Measurements from ENCODE around the gene CPA4.

CPA4 gene

GRCh38 chr7:130274983-130275591, 17.9 kb upstream of the CPA4 start:
- Histone ChIP-seq H3K79me1 (replicated peaks; ENCODE audit: low read length, poor library complexity, severe bottlenecking) (no peaks in the 10 kb centered on the region), H3K4me2 (ENCODE audit: low read length, poor library complexity, severe bottlenecking) (no peak overlapping the region), H3K36me3 (ENCODE audit: control insufficient read depth in 1 of 2, insufficient read depth in 2 of 2, low read depth in 1 of 2, low read length in 2 of 2) (no peaks in the 10 kb centered on the region), H3K4me3 (ENCODE audit: insufficient read depth in 1 of 2, low read depth in 1 of 2, low read length in 2 of 2) (no peak overlapping the region), H2AK5ac (ENCODE audit: low read length, severe bottlenecking) (peak overlapping the region; percentile 33), H3K9ac (ENCODE audit: low read length) (no peak overlapping the region), H2BK15ac (ENCODE audit: low read depth, poor library complexity, severe bottlenecking) (peak overlapping the region; percentile 12), H3K27ac (ENCODE audit: low read length, poor library complexity, severe bottlenecking) (no peak overlapping the region), H4K8ac (ENCODE audit: low read length) (peak overlapping the region; percentile 35), H2BK12ac (ENCODE audit: low read length in 2 of 2) (peak overlapping the region; percentile 96), H3K14ac (ENCODE audit: low read length in 2 of 2) (no peak overlapping the region), H3K23ac (ENCODE audit: low read length in 2 of 2) (no peak overlapping the region), H2BK120ac (ENCODE audit: low read depth, low read length) (no peak overlapping the region), H2AFZ (ENCODE audit: low read depth, low read length) (no peak overlapping the region), H3K18ac (ENCODE audit: low read depth in 1 of 2, low read length in 2 of 2) (peak overlapping the region; percentile 58), H3K9me3 (ENCODE audit: control insufficient read depth, low read length) (no peaks in the 10 kb centered on the region), H3K4ac (ENCODE audit: low read depth in 1 of 2, low read length in 2 of 2) (peak overlapping the region in 1 of 2 experiments; percentile 94), H3K27me3 (ENCODE audit: control insufficient read depth in 1 of 2, insufficient read depth in 1 of 2, low read length in 2 of 2) (peaks cover 0 to 13% of the 10 kb centered on the region in 2 experiments), H2BK5ac (ENCODE audit: low read depth, low read length, poor library complexity, severe bottlenecking) (no peak overlapping the region), H4K91ac (ENCODE audit: low read length) (peak overlapping the region; percentile 52), H3K4me1 (ENCODE audit: control insufficient read depth, insufficient read depth, low read depth, low read length) (peaks cover 6% of the 10 kb centered on the region)
- DNase-seq = no peak
- WGBS = 86% methylated on average over 11 of the region's 11 CpGs

GRCh38 chr7:130275826-130276297, 17.1 kb upstream of the CPA4 start:
- Histone ChIP-seq H3K23ac (ENCODE audit: low read length in 2 of 2) (no peak overlapping the region), H3K9me3 (ENCODE audit: control insufficient read depth, low read length) (no peaks in the 10 kb centered on the region), H3K18ac (ENCODE audit: low read depth in 1 of 2, low read length in 2 of 2) (no peak overlapping the region), H2AK5ac (ENCODE audit: low read length, severe bottlenecking) (no peak overlapping the region), H3K36me3 (ENCODE audit: control insufficient read depth in 1 of 2, insufficient read depth in 2 of 2, low read depth in 1 of 2, low read length in 2 of 2) (no peaks in the 10 kb centered on the region), H2BK5ac (ENCODE audit: low read depth, low read length, poor library complexity, severe bottlenecking) (no peak overlapping the region), H2BK120ac (ENCODE audit: low read depth, low read length) (no peak overlapping the region), H4K8ac (ENCODE audit: low read length) (no peak overlapping the region), H3K27ac (ENCODE audit: low read length, poor library complexity, severe bottlenecking) (no peak overlapping the region), H3K4ac (ENCODE audit: low read depth in 1 of 2, low read length in 2 of 2) (no peak overlapping the region), H2BK15ac (ENCODE audit: low read depth, poor library complexity, severe bottlenecking) (no peak overlapping the region), H3K4me2 (ENCODE audit: low read length, poor library complexity, severe bottlenecking) (no peak overlapping the region), H2AFZ (ENCODE audit: low read depth, low read length) (no peak overlapping the region), H4K91ac (ENCODE audit: low read length) (no peak overlapping the region), H3K27me3 (ENCODE audit: control insufficient read depth in 1 of 2, insufficient read depth in 1 of 2, low read length in 2 of 2) (peaks cover 0 to 13% of the 10 kb centered on the region in 2 experiments), H3K4me3 (ENCODE audit: insufficient read depth in 1 of 2, low read depth in 1 of 2, low read length in 2 of 2) (no peak overlapping the region), H3K9ac (ENCODE audit: low read length) (no peak overlapping the region), H3K4me1 (ENCODE audit: control insufficient read depth, insufficient read depth, low read depth, low read length) (peaks cover 6% of the 10 kb centered on the region), H2BK12ac (ENCODE audit: low read length in 2 of 2) (no peak overlapping the region), H3K79me1 (replicated peaks; ENCODE audit: low read length, poor library complexity, severe bottlenecking) (no peaks in the 10 kb centered on the region), H3K14ac (ENCODE audit: low read length in 2 of 2) (no peak overlapping the region)
- peak; percentile 42 for DNase-seq
- whole genome bisulfite sequencing = 96% methylated on average over 4 of the region's 5 CpGs

GRCh38 chr7:130276796-130277762, 15.9 kb upstream of the CPA4 start:
- Histone ChIP-seq H3K9ac (ENCODE audit: low read length) (peak overlapping the region; percentile 2), H2BK120ac (ENCODE audit: low read depth, low read length) (no peak overlapping the region), H2AFZ (ENCODE audit: low read depth, low read length) (no peak overlapping the region), H4K8ac (ENCODE audit: low read length) (peak overlapping the region; percentile 19), H3K4me3 (ENCODE audit: insufficient read depth in 1 of 2, low read depth in 1 of 2, low read length in 2 of 2) (no peak overlapping the region), H3K4ac (ENCODE audit: low read depth in 1 of 2, low read length in 2 of 2) (no peak overlapping the region), H4K91ac (ENCODE audit: low read length) (peak overlapping the region; percentile 18), H2BK5ac (ENCODE audit: low read depth, low read length, poor library complexity, severe bottlenecking) (no peak overlapping the region), H3K18ac (ENCODE audit: low read depth in 1 of 2, low read length in 2 of 2) (peak overlapping the region in 1 of 2 experiments; percentile 58), H3K79me1 (replicated peaks; ENCODE audit: low read length, poor library complexity, severe bottlenecking) (no peaks in the 10 kb centered on the region), H3K4me2 (ENCODE audit: low read length, poor library complexity, severe bottlenecking) (no peak overlapping the region), H3K27ac (ENCODE audit: low read length, poor library complexity, severe bottlenecking) (no peak overlapping the region), H3K23ac (ENCODE audit: low read length in 2 of 2) (no peak overlapping the region), H2BK15ac (ENCODE audit: low read depth, poor library complexity, severe bottlenecking) (peak overlapping the region; percentile 26), H3K27me3 (ENCODE audit: control insufficient read depth in 1 of 2, insufficient read depth in 1 of 2, low read length in 2 of 2) (peaks cover 0 to 8% of the 10 kb centered on the region in 2 experiments), H3K9me3 (ENCODE audit: control insufficient read depth, low read length) (no peaks in the 10 kb centered on the region), H3K14ac (ENCODE audit: low read length in 2 of 2) (no peak overlapping the region), H3K4me1 (ENCODE audit: control insufficient read depth, insufficient read depth, low read depth, low read length) (peaks cover 6% of the 10 kb centered on the region), H3K36me3 (ENCODE audit: control insufficient read depth in 1 of 2, insufficient read depth in 2 of 2, low read depth in 1 of 2, low read length in 2 of 2) (no peaks in the 10 kb centered on the region), H2BK12ac (ENCODE audit: low read length in 2 of 2) (peak overlapping the region in 1 of 2 experiments; percentile 69), H2AK5ac (ENCODE audit: low read length, severe bottlenecking) (no peak overlapping the region)
- DNase-seq = peak; percentile 65
- WGBS = 95% methylated on average over 6 of the region's 10 CpGs

All from mesenchymal stem cell (in vitro differentiated cells and primary cell).